A673 (cell line): ENCODE results near the gene HTATSF1. TPM values are rescaled to one million over a fixed set of nuclear protein-coding genes. Genes with fewer than 3 reads are reported as not detected.

Experiments
- BruUV-seq: library from RNA; stranded (reverse); fragments of 400-500 nt; replicated peaks from 2 replicates; lab custom pipeline; 2021; lab: Mats Ljungman, UMichigan
- CTCF ChIA-PET: fragments of 300-600 bp; sonication (Branson Sonifier 250); formaldehyde crosslinking; loops from one replicate; lab custom pipeline; 2022; ENCODE audit warnings: antibody characterized with exemption; lab: Charles Lee
- POLR2A ChIA-PET: fragments of 300-600 bp; sonication (Branson Sonifier 250); formaldehyde crosslinking; loops from one replicate; lab custom pipeline; 2022; ENCODE audit warnings: antibody characterized with exemption; ENCODE audit not compliant: low non-redundant PET; lab: Charles Lee
- DNase-seq: peaks from one replicate; pipeline ENCODE4 v3.0.0-alpha.2; 2015; ENCODE audit warnings: low spot score
- H3K27ac ChIP-seq: fragments of 200-600 bp; sonication (generic); 2 replicates; pipeline ENCODE4 v1.5.1; 2016; ENCODE audit warnings: mixed run types, low read depth, mild to moderate bottlenecking, mixed read lengths, antibody characterized with exemption, low read length; ENCODE audit not compliant: poor library complexity, severe bottlenecking
- H3K27me3 ChIP-seq: fragments of 200-600 bp; sonication (generic); replicated peaks from 2 replicates; pipeline ENCODE4 v1.6.1; 2017; ENCODE audit warnings: mixed run types, low read depth, mild to moderate bottlenecking, mixed read lengths, antibody characterized with exemption, low read length; ENCODE audit not compliant: insufficient read depth, poor library complexity
- H3K36me3 ChIP-seq: fragments of 200-600 bp; sonication (generic); 2 replicates; pipeline ENCODE4 v1.6.1; 2016; ENCODE audit warnings: mixed run types, mild to moderate bottlenecking, mixed read lengths, antibody characterized with exemption, low read length; ENCODE audit not compliant: insufficient read depth, poor library complexity, severe bottlenecking
- H3K4me1 ChIP-seq: fragments of 200-600 bp; sonication (generic); 2 replicates; pipeline ENCODE4 v1.6.1; 2017; ENCODE audit warnings: mixed run types, mild to moderate bottlenecking, mixed read lengths, antibody characterized with exemption, low read length; ENCODE audit not compliant: insufficient read depth, poor library complexity, severe bottlenecking
- H3K4me3 ChIP-seq: fragments of 200-600 bp; sonication (generic); 2 replicates; pipeline ENCODE4 v1.5.1; 2016; ENCODE audit warnings: low read depth, mixed run types, mild to moderate bottlenecking, mixed read lengths, low read length; ENCODE audit not compliant: poor library complexity, severe bottlenecking
- H3K9me3 ChIP-seq: fragments of 200-600 bp; sonication (generic); 2 replicates; pipeline ENCODE4 v1.6.1; 2016; ENCODE audit warnings: mixed run types, low read depth, mild to moderate bottlenecking, mixed read lengths, antibody characterized with exemption, low read length; ENCODE audit not compliant: poor library complexity, severe bottlenecking
- CTCF ChIP-seq: fragments of 300-800, 200-600 bp; sonication (generic); conservative IDR thresholded peaks from 2 replicates; pipeline ENCODE4 v1.5.1; 2017; ENCODE audit warnings: low read depth, mild to moderate bottlenecking, antibody characterized with exemption, low read length, moderate library complexity, mixed read lengths
- EZH2 ChIP-seq: fragments of 200-600 bp; sonication (generic); IDR thresholded peaks from 2 replicates; pipeline ENCODE4 v1.6.1; 2017; ENCODE audit warnings: borderline replicate concordance, low read depth, mild to moderate bottlenecking, mixed read lengths, antibody characterized with exemption, low read length; ENCODE audit not compliant: poor library complexity, severe bottlenecking
- intact Hi-C: fragments of 100-400 bp; cut with micrococcal nuclease; formaldehyde crosslinking; loops from one replicate; pipeline ENCODE4 v1.10.0; 2022; ENCODE audit not compliant: unreplicated experiment
- total RNA-seq: library from RNA; stranded (reverse); gene quantifications from 2 replicates; pipeline ENCODE4 v1.2.3, GENCODE V29; 2021

The HTATSF1 gene
- total RNA-seq, 1 experiment from 2014 or later = 79.3 TPM

GRCh38 chrX:136495043-136495442, 2.3 kb upstream of the HTATSF1 start:
- no TSS peak for BruUV-seq
- no peaks in the 10 kb centered on the region for H3K9me3 ChIP-seq
- POLR2A ChIA-PET = no interaction called here
- no peak for DNase-seq
- no peak overlapping the region for H3K27ac ChIP-seq
- intact Hi-C loops = no loop called here
- H3K4me3 ChIP-seq = no peak overlapping the region
- peaks cover 6% of the 10 kb centered on the region for H3K27me3 ChIP-seq
- CTCF ChIA-PET = no interaction called here
- H3K4me1 ChIP-seq = no peaks in the 10 kb centered on the region
- TF ChIP-seq CTCF (no peak), EZH2 (no peak)
- peaks cover 1% of the 10 kb centered on the region for H3K36me3 ChIP-seq

GRCh38 chrX:136496186-136496763, 1.1 kb upstream of the HTATSF1 start:
- H3K36me3 ChIP-seq = peaks cover 13% of the 10 kb centered on the region
- TF ChIP-seq EZH2 (no peak), CTCF (no peak)
- BruUV-seq = TSS peak; percentile 98
- no peak for DNase-seq
- H3K4me3 ChIP-seq = peak overlapping the region; percentile 67
- ChIA-PET POLR2A (no interaction called here), CTCF (no interaction called here)
- no peaks in the 10 kb centered on the region for H3K9me3 ChIP-seq
- H3K4me1 ChIP-seq = no peaks in the 10 kb centered on the region
- peak overlapping the region; percentile 88 for H3K27ac ChIP-seq
- intact Hi-C loops = no loop called here
- no peaks in the 10 kb centered on the region for H3K27me3 ChIP-seq

GRCh38 chrX:136496764-136497555, 432 bp upstream of the HTATSF1 start:
- intact Hi-C loops = no loop called here

More at GRCh38 chrX:136496764-136497555, 432 bp upstream of the HTATSF1 start:
- Histone ChIP-seq H3K27me3 (no peaks in the 10 kb centered on the region), H3K4me1 (no peaks in the 10 kb centered on the region), H3K9me3 (no peaks in the 10 kb centered on the region), H3K4me3 (peak overlapping the region; percentile 67), H3K27ac (peak overlapping the region; percentile 88), H3K36me3 (peaks cover 20% of the 10 kb centered on the region)
- ChIA-PET POLR2A (no interaction called here), CTCF (no interaction called here)
- no TSS peak for BruUV-seq
- DNase-seq = peak; percentile 93
- no peak for TF ChIP-seq CTCF
- TF ChIP-seq EZH2 = no peak
